Pons (tissue), 1 donor: ENCODE data around the gene GALC.
A peak's percentile ranks its signal among the peaks of the same experiment; 100 is the strongest.

Experiments used
- DNase-seq: peaks from one replicate; pipeline ENCODE4 v3.0.0-alpha.2; 2016; ENCODE audit warnings: low spot score

The GALC gene

DNA sequence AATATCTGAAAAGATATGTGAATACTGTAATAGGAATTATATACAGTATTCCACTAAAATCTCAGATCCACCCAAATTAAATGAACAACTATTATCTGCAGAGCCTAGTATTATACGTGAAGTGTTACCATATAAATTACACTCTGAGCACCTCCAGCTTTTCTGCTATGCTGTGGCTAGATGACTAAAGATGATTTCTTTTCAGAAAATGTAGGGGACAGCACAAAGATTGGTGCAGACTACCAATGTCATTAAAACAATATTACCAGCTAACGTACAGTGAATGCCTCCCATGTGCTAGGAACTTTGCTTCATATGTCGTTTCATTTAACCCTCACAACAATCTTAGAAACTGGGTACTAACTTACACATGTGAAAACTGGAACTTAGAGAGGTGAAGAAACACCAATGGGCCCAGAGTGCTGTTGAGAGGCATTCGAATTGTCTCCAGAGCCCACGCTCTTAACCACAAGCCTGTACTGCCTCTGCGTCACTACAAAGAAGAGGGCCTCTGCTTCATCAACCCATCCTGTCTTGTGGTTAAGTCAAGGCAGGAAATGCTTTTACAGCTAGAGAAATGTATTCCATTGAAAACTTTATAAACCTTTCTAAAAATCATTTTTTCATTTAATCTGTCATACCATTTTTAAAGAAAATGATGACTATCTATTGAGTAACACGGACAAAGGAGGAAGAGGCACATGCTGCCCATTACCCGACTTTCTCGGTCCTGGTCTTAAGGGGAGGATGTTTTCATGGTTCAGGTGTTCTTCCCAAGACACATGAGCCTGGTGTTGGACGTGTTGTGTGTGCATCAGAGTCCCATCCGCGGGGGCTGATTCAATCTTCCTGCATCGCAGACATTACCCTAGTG lies 13.2 kb upstream of the GALC start:
- DNase-seq: peak; percentile 43

DNA sequence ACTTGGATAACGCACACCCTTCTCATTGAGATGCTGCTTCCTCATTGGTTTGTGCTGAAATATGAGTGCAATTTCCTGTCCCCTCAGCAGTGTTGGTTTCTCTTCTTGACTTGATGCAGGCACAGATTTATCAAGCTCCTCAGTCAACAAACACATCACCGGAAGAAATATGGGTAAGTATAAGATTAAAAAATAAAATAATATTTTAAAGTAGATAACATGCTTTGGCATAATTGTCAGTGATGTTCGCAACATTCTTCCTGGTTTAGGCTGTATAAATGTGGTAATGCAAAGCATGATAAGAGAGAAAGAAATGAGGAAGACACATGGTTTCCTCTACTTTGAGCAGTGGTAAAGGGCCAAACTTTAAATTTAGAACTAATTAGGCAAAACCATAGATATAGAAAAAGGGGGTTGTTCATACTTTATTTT lies 12.1 kb upstream of the GALC start, which contains the start of gene GPR65:
Gene GPR65, plus strand, starts transcription at position 86 of the 432 bp plus-strand sequence. CDS start 5,713 bp downstream, outside the sequence.
- DNase-seq: peak; percentile 68

DNA sequence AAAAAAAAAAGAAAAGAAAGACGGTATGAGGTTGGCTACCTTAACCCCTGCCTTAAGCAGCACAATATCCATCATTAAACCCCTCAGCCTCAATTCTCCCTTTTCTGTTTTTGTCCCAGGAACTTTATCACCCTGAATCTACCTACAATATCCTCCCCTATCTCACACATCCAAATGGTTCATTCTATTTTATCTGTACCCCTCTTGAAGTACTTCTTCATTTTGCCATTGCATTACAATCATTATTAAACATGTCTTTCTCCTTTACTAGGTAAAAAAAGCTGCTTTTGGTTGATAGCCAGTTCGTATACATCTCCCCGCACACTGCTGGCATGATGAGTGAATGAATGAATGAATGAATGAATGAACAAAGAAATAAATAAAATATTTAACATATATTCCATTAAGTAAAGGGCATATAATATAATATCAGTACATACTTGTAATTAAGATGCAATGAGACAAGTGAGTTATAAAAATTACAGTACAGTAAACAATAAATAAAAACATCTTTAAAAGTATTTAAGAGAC lies 11.6 kb upstream of the GALC start:
- no peak for DNase-seq

DNA sequence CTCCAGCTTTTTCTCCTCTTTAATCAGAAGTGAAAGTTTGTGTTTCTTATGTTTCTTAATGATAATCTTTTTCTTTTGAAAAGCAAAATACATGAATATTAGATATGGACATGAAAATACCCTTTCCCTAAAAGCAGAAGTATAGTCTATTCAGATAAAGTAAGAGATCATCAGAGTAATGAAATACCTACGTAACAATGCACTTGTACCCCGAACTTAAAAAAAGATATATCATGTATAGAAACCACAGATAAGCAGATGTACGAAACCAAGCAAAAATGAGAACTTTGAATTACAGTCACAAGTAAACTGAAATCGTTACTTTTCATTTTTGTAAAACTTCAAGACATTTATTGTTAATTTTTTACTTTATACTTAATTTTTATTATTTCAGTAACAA lies 10.4 kb upstream of the GALC start:
- DNase-seq: no peak

DNA sequence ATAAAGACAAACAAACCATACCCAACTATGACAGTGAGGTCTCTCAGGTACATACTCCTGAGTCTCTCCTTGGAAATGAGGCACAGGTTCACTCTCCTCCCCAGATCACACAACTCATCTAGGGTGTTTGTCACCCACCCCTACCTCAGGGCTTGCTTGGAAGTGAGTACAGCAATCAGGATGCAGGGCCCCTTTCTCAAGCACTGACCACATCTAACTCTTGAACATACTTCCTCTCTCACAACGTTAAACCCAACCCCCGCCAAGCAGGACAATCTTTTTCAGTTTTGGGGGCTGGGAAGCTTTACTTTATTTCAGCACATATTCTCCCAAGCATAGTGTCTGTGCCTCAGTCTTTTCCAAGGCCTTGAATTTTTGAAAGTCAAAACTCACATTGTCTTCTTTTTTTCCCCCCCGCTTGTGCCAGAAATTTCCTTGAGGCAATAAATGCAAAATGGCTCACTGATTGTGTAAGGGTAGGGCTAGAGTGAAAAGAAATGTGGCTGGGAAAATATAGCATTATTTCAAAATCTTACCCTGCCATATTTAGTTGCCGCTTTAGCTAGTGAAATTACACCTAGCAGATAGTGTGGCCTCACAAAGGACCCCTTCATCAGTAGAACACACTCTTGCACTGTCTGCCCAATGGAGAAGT lies 9.6 kb upstream of the GALC start:
- no peak for DNase-seq

DNA sequence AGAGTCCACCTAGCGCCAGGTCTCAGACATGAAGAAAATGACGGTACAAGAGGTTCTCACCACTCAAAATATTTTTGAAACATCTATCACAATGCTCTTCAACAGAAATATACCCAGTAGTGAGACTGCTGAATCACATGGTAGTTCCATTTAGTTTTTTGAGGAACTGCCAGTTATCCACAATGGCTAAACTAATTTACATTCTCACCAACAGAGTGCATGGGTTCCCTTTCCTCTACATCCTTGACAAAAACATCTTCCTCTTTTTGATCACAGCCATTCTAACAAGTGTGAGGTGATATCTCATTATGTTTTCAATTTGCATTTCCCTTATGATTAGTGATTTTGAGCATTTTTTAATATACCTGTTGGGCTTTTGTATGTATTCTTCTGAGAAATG lies 6.3 kb upstream of the GALC start:
- DNase-seq: peak; percentile 68

DNA sequence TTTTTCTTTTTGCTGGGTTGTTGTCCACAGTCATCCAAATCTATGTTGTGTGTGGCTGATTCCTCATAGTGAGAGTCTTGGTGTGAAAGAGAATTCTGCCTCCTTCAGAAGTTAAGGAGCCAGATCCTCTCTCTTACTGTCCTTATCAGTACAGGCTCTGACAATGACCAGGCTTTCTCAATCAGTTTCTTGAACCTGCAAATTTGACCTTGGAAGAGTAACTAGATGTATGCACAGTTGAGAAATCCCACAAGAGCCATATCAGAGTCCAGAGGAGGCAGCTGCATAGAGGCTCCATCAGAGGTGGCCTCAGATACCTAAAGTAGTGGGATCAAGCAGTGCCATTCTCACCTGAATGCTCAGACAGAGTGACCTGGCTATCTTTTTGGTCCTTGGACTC lies 5.5 kb upstream of the GALC start:
- DNase-seq: no peak

DNA sequence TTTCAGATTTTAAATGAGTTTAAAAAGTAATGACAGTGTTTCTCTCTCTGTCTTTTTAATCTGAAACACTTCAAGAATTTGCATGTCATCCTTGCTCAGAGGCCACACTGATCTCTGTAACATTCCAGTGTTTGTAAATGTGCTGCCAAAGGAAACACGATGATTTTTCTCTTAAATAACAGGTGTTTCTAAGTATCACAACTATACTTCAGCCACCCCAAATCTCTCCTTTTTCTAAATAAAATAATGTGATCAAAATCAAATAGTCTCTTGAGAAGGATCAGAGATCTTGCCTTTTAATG lies 3.3 kb upstream of the GALC start:
- DNase-seq: no peak

DNA sequence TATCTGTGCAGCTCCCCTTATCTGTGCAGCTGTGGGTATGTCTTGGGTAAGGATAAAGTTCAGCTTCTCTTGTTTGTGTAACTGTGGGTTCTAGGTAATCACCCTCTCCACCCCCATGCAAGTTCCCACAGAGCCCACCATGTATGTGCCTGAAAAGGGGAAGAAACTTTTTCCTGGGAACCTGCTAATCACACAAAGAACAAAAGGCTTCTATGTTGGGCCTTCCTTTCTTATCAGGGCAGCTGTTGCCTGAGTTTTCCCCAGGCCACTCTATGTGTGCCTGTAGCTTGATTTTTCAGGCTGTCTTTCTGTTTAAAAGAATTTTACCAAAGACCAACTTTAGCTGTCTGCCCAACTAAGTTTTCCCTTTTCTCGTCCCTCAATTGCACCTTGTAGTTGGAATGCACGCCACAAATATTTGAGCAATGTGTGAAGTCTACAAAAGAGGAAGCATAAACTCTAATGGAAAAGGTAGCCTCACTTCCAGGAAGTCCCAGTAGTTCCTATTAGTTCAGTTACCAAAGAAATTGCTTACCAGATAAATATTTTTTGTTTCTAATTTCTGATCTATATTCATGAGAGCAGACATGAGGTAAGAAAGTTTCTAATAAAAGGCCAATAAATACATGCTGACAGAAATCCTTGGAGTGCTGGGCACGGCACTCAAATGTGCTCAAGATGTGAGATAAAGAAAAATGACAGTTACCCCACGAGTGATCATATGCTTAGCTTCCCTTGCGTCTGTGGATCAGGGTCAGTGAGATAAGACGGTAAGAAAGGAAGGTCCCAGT lies 2.7 kb upstream of the GALC start:
- DNase-seq: no peak

DNA sequence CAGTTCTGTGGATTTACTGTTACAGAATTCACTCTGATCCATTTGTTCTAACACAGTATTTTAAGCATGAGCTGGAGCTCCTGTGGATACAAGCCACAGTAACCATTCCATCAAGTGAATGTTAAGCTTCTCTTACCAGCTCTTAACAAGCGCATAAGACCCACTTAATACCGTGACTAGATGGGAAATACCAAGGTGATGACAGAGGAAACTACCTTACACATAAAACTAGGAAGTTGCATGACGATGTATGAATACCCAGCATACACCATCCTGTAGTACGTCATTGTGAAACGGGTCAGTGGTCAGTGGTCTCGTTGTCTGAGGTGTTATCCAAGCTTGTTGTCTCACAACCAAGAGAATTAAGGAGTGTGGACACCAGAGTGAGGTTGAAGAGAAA lies 2.0 kb upstream of the GALC start:
- no peak for DNase-seq

DNA sequence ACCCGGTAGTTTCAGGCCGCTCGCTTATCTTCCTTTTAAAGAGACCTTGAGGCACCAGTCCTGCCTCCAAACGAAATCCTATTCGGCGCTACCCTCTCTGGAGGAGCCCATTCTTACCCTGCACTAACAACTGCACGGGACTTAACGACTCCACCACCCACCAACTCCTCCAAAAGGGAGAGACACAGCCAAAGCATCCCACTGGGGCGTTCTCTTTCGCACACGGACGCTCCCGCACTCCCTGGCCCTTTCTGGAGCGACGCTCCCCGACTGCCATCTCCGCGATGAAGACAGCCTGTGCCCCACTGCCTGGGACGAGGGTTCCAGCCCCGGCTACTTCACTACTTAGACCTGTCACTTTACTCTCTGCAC lies 650 bp downstream of the GALC start:
- peak; percentile 64 for DNase-seq

DNA sequence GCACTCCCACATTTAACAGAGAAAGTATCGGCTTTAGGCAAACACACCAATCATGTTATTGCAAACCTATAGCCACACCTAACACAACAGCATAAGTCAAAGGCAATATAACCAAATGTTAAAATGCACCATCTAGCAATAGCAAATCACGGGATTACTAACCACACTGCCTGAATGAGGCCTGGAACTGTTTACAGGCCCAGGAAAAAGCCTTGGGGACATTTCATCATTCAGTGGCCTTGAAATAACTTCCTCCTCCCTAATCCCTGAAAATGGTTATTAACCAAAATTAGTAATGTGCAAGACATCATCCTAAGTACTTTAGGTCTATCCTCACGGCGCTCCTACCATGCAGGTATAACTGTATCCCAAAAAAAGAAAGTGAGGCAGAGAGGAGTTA lies 2.3 kb downstream of the GALC start:
- DNase-seq: no peak

DNA sequence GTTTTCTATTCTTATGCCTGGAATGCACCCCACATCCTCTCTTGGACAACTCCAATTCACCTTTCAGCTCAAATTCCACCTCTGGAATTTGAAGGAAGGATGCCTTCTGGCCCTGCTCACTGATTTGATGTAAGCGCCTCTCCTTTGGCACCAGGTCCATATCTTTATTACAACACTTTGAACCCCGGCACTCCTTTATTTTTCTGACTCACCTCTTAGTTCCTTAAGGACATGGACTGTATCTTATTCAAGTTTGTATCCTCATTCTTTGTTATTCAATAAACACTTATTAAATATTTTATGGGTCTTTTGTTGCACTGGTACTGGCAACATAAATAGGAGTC lies 3.1 kb downstream of the GALC start:
- DNase-seq: no peak

DNA sequence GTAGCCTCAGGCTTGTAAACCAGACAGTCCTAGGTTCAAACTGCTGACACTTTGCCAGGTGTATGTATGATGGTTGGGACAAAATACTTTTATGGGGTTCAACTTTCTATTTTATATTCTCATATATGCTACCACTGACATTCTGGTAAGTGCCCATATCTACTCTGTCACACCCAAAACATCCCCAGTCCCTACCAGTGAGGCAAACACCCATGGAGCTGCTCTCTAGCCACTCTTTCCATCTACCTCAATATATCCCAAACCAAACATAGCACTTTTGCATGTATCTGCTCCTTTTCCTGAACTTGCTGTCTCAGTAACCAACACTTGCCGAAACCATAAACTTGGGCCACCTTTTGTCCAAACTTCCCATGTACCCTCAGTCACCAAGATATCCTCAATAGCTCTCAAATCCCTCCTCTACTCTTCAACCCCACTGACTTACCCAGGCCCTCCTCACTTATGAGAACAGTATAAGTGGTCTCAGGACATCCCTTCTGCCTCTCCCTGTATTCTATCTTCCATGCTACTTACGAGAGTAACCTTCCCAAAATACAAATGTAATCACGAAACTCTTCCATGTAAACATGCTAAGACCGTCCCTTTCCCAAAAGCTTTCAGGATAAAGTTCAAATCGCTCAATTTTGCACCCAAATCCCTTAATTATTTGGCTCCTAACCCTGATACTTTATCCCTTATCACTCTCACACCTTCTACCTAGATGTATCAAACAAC lies 3.6 kb downstream of the GALC start:
- DNase-seq: no peak

DNA sequence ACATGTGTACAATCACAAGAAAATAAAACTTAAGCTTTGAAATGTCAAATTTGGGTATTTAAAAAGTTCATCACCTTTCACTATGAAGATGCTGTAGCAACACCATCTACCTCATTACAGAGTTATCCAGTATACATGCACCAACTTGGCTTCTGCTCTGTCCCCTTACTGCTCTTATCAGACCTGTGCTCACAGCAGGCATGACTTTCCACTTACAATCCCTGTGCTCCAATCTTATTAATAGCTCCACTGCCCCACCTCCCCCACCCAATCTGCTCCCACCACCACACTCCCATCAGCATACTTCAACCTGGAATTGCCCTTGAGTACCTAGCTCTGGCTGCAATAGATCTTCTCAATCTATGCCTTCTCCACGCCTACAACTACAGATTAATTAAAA lies 13.3 kb downstream of the GALC start:
- no peak for DNase-seq

DNA sequence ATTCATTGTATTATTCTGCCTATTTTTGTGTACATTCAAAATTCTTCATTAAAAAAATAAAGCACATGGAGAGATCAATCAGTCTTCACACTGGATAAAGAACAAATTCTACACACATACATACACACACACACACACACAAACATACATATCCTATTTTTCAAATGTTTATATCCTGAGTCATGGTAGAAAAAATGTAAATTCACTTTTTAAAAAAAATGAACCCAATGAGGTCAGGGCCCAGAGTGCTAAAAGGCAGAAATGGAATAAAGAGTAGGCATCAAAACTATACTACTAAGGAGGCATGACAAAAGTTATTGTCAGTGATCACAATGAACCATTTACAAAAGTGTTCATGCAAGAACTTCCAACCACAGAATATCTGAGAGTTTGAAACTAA lies 17.3 kb downstream of the GALC start:
- DNase-seq: no peak

DNA sequence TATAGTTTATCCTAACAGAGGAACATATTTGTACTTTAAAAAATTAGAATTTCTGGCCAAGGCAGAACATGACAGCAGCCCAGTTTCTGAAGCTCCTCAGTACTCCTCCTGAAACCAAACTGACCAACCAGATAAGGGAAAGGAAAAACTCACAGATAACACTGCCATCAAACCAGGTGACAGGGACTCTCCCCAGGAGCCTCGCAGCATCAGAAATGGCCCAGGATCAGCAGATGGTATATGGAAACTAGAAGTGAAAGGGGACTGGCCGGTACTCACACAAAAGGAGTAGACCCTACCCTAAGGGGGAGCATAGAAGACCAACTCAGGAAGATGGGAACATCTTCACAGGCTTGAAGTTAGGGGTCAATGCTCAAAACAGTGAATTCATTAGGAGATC lies 22.0 kb downstream of the GALC start:
- DNase-seq: no peak

DNA sequence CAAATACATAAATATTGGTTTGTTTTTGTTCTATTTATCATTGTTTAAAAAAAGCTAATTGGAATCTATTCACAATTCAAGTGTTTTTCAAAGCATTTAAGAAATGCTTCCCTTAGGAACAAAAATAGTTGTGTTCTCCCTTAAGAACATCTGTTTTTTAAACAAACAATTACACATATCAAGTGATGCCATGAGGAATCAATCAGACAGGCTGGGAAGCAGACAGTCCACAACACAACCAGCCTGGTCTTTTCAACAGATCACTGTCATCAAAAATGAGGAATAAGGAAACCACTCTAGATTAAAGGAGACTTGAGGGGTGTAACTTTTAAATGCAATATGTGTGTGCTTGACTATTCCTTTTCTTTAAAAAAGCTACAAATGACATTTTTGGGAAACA lies 25.5 kb downstream of the GALC start:
- no peak for DNase-seq

DNA sequence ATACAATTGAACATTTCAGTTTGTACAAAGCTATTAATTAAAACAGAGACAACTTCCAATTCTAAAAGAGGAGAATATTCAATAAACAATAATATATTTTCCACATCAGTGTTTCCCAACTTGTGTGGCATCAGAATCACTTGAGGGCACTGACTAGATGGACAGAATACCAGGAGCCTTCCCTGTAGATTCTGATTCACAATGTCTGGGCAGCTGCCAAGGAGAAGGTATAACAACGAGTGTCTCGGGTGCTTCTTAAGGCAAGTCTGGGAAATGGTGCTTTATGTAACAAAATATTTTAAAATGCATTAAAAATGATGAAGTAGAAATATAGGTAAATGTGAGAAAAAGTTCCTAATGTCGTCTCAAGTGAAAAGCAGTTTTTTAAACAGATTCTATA lies 26.2 kb downstream of the GALC start:
- no peak for DNase-seq

DNA sequence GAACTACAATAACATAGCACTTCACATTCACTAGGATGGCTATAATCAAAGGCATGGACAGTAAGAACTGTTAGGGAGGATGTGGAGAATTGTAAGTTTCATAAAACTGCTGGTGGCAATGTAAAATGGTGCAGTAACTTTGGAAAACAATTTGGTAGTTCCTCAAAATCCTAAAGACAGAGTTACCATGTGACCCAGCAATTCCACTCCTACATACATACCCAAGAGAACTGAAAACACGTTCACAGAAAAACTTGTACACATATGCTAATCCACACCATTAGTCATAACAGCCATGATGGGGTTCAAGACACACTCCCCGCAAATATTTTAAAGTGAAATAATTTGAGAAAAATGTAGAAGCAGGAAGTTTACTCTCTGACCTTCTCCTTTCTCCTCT lies 31.7 kb downstream of the GALC start:
- no peak for DNase-seq

DNA sequence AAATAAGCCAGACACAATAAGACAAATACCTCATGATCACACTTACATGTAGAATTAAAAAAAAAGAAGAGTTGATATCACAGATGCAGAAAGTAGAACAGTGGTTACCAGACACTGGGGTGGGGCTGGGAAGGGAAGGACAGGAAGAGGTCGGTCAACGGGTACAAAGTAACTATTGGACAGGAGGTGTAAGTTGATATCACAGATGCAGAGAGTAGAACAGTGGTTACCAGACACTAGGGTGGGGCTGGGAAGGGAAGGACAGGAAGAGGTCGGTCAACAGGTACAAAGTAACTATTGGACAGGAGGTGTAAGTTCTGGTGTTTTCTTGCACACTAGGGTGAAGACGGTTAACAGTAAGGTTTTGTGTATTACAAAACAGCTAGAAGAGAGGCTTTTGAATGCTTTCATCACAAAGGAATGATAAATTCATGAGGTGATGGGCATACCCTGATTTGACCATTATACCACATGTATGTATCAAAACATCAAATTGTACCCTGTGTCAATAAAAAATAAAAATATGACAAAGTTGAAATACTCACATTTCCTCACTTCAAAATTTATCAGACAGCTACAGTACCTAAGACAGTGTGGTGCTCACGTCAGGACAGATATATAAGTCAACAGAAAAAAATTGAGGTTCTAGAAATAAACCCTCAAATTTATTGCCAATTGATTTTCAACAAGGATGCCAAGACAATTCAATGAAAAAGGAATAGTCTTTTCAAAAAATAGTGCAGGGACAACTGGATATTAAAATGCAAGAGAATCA lies 32.8 kb downstream of the GALC start:
- no peak for DNase-seq
